Renal pelvis (tissue), 4 donors: ENCODE results near the gene ADAM17. TPM values are rescaled to one million over a fixed set of nuclear protein-coding genes. Genes with fewer than 3 reads are reported as not detected.
"Not testable (repeated sequence)": the region's sequence is repeated elsewhere in the genome, so short reads cannot be mapped to it uniquely, and the experiment has no call there.

Experiments used
- DNase-seq: peaks from one replicate; pipeline ENCODE4 v3.0.0-alpha.2; 2013
- polyA plus RNA-seq, 3 donors: library from polyadenylated mRNA; unstranded; fragments of 120-200 nt; gene quantifications; one replicate each; pipeline ENCODE4 v1.2.1, GENCODE V29; 2013; ENCODE audit not compliant: insufficient read length in 3 of 3

Gene ADAM17
- polyA plus RNA-seq, 3 donors = 37.3 to 53.0 (median 45.5) TPM

DNA sequence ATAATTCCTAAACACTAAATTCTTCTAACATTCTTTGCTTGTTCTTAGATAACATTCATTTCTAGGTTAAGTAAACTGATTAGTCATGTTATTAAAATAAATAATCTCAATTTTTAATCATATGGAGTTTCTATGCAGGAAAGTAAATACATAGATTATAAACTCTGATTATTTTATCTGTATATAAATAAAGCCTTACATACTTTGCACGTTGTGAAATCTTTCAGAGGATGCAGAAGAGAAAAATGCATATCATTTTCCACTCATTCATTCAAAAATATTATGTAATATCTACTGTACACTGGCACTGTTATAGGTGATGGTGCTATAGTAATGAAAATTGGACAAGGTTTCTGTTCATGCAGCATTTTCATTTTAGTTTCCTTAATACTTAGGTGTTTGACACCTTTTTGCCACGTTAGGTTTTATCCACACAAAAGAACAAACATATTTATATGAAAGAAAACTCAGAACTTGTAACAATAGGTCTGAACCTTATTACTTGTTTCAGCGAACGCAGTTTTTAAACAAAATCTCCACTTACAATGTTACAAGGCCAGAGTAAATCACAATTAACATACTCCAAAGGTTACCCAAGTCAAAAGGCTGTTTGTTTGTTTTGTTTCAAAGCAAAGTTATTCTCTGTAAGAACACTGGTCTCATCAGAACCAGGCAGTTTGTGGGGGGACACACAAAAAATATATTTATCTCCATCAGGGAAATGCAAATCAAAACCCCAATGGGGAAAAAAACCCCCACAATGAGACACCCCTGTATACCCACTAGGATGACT, 27.4 kb downstream of the ADAM17 start:
- no peak for DNase-seq

DNA sequence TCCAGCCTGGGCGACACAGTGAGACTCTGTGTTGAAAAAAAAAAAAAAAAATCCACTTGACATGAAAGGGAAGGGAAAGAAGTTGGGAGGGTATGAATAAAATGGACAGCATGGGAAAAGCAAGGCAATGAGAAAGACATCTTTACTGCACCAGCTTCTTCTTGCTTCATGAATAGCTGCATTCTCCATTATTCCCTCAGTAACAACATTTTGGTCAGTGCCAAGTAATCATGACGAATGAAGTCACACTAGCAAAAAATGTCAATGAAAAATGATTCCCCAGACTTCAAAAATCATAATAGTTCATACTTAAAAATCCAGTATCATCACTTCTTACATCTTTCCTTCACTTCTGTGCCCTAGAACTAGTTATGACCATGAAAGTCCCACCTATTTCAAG, 30.4 kb downstream of the ADAM17 start:
- DNase-seq = no peak

- no peak for DNase-seq
Measured at GRCh38 chr2:9524291-9524690, 31.3 kb downstream of the ADAM17 start.

DNA sequence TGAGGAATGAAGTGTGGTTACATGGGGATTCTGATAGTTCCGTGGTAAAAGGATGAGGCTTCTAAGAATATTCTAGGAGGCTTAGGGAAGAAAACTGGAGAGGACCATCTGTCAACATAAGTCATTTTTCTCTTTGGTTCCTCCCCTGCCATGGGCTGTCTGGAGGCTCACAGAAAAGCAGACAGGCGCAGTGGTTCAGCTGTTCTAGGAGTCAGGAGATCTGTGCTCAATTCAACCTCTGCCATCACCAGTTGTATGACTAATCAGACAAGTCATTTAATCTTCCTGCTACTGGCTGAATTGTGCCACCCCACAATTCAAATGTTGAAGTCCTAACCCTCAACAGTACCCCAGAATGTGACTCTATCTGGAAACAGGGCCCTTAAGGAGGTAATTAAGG, 36.4 kb downstream of the ADAM17 start:
- no peak for DNase-seq

- no peak for DNase-seq
Measured at GRCh38 chr2:9518780-9519179, 36.9 kb downstream of the ADAM17 start.

- no peak for DNase-seq
Measured at GRCh38 chr2:9518163-9518562, 37.5 kb downstream of the ADAM17 start.

DNA sequence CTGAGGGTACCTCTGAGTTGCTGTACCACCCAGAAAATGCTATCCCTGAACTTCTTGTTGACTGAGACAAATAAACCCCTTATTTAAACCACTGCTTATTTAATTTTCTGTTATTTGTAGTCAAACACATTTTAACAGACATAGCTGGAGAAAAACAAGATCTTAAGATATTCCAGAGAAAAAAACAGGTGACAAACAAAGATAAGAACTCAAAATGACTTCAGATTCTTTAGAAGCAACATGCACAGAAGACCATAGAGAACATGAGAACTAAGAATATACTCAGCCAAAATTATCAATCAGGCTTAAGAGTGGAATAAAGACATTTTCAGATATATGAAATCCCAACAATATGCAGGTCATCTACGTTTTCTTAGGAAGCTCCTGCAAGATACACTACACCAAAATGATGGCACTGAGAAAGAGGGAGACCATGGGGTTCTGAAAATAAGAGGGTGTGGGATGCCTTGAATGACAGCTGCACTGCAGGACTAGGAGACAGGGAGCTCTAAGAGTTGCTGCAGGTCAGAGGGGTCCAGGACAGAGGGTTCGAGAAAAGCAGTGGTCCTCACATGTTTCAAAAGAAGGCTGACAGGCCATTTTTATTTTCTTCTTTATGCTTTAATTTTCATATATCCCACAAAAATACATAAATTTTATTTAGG, 38.4 kb downstream of the ADAM17 start:
- no peak for DNase-seq

DNA sequence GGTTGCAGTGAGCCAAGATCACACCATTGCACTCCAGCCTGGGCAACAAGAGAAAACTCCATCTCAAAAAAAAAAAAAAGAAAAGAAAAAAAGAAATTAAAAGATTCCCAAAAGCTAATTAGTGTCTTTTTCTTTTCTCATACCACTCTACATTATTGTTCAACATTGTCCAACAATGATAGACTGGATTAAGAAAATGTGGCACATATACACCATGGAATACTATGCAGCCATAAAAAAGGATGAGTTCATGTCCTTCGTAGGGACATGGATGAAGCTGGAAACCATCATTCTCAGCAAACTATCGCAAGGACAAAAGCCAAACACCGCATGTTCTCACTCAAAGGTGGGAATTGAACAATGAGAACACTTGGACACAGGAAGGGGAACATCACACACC, 41.7 kb downstream of the ADAM17 start:
- DNase-seq = not testable (repeated sequence)

- DNase-seq = no peak
Measured at GRCh38 chr2:9508931-9509330, 46.7 kb downstream of the ADAM17 start.

DNA sequence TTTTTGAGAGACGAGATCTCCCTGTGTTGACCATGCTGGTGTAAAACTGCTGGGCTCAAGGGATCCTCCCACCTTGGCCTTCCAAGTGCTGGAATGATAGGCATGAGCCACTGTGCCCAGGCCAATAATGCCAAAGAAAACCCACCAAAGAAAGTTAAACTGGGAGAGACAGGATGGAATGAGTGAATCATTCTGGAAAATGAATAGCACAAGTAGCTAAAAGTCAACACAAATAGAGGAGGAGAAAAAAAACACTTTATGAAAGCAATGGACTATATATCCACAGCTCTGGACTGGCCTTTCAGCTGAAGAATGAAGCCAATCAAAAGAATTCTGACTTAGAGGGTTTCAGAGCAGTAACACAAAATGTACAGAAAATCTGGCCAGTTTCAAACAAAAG, 57.4 kb downstream of the ADAM17 start:
- DNase-seq = no peak

DNA sequence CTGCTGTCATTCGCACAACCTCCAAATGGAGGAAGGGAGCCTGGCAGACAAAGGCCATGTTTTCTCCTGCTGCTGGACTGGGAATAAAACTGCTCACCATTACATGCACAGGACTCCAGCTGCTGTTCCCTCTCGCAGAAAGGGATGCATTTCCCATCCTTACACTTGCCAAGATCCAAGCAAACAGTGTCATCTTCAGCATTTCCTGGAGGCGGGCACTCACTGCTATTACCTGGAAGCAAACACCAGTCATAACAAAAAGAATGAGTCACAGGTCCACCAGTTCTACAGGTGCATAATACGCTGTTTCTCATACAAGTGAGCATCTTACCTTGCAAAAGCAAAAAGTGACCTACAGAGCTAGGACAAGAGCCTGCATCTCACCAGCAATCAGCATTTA, 58.6 kb downstream of the ADAM17 start:
- no peak for DNase-seq

- no peak for DNase-seq
Measured at GRCh38 chr2:9494081-9494480, 61.5 kb downstream of the ADAM17 start.

GRCh38 chr2:9493478-9493877, 62.2 kb downstream of the ADAM17 start:
- no peak for DNase-seq

DNA sequence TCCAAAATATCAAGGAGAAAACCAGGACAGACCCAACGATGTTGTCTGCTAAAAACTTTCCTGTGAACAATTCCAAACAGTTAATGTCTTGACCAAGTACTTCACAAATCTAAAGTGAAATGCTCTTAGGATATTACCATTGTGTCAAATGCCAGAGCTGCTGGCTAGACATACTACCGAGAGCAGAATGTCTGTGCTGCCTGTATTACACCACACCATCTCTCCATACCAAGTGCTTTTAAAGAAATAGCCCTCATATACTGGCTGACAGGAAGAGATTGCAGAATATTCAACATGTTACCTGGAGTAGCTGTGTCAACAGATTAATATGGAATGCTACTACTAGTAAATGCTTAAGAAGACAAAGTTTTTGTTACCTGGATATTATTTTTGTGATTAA, 62.7 kb downstream of the ADAM17 start:
- DNase-seq = no peak

- DNase-seq = no peak
Measured at GRCh38 chr2:9490789-9491188, 64.8 kb downstream of the ADAM17 start.

- no peak for DNase-seq
Measured at GRCh38 chr2:9488583-9489547, 66.8 kb downstream of the ADAM17 start.

- DNase-seq = no peak
Measured at GRCh38 chr2:9484533-9484932, 71.1 kb downstream of the ADAM17 start.

DNA sequence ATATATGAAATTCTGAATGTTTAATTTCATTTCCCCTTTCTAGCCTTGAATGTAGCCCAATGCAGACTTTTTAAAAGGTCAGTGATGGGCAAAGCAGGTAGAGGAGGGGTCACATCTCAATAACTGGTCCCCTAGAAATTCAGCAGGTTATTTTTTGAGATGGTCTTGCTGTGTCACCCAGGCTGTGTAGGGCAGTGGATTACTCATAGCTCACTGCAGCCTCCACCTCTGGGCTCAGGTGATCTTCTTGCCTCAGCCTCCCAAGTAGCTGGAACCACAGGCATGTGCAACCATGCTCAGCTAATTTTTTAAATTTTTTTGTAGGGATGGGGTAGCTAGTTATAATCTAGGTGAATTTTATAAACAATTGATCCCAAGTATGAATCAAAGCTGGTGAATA, 72.5 kb downstream of the ADAM17 start:
- DNase-seq = no peak

GRCh38 chr2:9480157-9480556, 75.5 kb downstream of the ADAM17 start:
- DNase-seq = no peak

- no peak for DNase-seq
Measured at GRCh38 chr2:9478526-9478925, 77.1 kb downstream of the ADAM17 start.

DNA sequence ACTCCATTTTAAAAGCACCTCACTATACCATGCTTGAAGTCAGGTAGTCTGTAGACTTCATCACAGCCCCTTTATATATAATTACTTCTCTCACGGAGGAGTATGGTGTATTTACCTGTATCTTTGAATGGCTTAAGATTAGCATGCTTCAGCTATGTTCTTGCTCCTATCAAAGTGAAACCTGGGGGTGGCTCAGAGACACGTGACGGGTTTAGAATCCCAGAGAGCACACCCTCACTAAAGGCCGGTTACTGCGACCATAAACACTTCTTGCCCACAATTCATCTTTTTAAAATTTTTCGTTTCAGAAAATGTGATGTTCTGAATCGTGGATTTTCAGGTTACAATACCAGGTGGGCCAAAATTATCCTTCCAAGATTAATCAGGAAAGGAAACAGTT, 77.7 kb downstream of the ADAM17 start:
- DNase-seq = no peak

GRCh38 chr2:9474361-9475057, 81.1 kb downstream of the ADAM17 start, which contains the start of gene IAH1:
IAH1 (plus strand) TSS chr2:9474551; CDS start chr2:9474567, 16 bp downstream.
- peak; percentile 20 for DNase-seq
